ENCODE results near the gene MYBPHL. TPM values are rescaled to one million over a fixed set of nuclear protein-coding genes. Genes with fewer than 3 reads are reported as not detected.

Gene MYBPHL
- total RNA-seq, 1 donor: not detected

GRCh38 chr1:109273570-109274288 lies 33.1 kb downstream of the MYBPHL start:
- H3K4me2 ChIP-seq (ENCODE audit: insufficient read depth, low read length): no peak overlapping the region
- peak; percentile 79 for DNase-seq (ENCODE audit: insufficient read length, low spot score, missing footprints)
- H3K4me1 ChIP-seq (ENCODE audit: insufficient read depth, low read length): peaks cover 19% of the 10 kb centered on the region

GRCh38 chr1:109272831-109273547 lies 33.8 kb downstream of the MYBPHL start:
- DNase-seq (ENCODE audit: insufficient read length, low spot score, missing footprints): peak; percentile 80
- no peaks in the 10 kb centered on the region for H4K20me1 ChIP-seq (ENCODE audit: insufficient read depth, low read length)
- H3K9me3 ChIP-seq (ENCODE audit: low read depth, low read length): no peaks in the 10 kb centered on the region
- TF ChIP-seq CTCF (IDR thresholded peaks at IDR 0.05; ENCODE audit: extremely low read depth, low read depth, low read length): no peak
- H3K4me2 ChIP-seq (ENCODE audit: insufficient read depth, low read length): no peak overlapping the region
- H3K4me1 ChIP-seq (ENCODE audit: insufficient read depth, low read length): peaks cover 19% of the 10 kb centered on the region
- H3K27ac ChIP-seq (ENCODE audit: low read depth, low read length): no peak overlapping the region
- H3K4me3 ChIP-seq (ENCODE audit: insufficient read depth, low read length): no peak overlapping the region
- peaks cover 5% of the 10 kb centered on the region for H3K36me3 ChIP-seq (ENCODE audit: insufficient read depth, low read length)
- H2AFZ ChIP-seq (ENCODE audit: low read length): no peak overlapping the region
- H3K27me3 ChIP-seq (ENCODE audit: insufficient read depth, low read length): no peaks in the 10 kb centered on the region
- no peaks in the 10 kb centered on the region for H3K79me2 ChIP-seq (ENCODE audit: insufficient read depth, low read length)

More at GRCh38 chr1:109273570-109274288, 33.1 kb downstream of the MYBPHL start:
- no peak for TF ChIP-seq CTCF (IDR thresholded peaks at IDR 0.05; ENCODE audit: extremely low read depth, low read depth, low read length)
- no peaks in the 10 kb centered on the region for H3K27me3 ChIP-seq (ENCODE audit: insufficient read depth, low read length)
- H3K79me2 ChIP-seq (ENCODE audit: insufficient read depth, low read length): no peaks in the 10 kb centered on the region
- no peak overlapping the region for H2AFZ ChIP-seq (ENCODE audit: low read length)
- no peaks in the 10 kb centered on the region for H3K9me3 ChIP-seq (ENCODE audit: low read depth, low read length)
- peaks cover 13% of the 10 kb centered on the region for H3K36me3 ChIP-seq (ENCODE audit: insufficient read depth, low read length)
- no peaks in the 10 kb centered on the region for H4K20me1 ChIP-seq (ENCODE audit: insufficient read depth, low read length)
- no peak overlapping the region for H3K27ac ChIP-seq (ENCODE audit: low read depth, low read length)
- H3K4me3 ChIP-seq (ENCODE audit: insufficient read depth, low read length): no peak overlapping the region

GRCh38 chr1:109272021-109272799 lies 34.6 kb downstream of the MYBPHL start:
- Histone ChIP-seq H3K4me1 (ENCODE audit: insufficient read depth, low read length) (peaks cover 20% of the 10 kb centered on the region), H3K36me3 (ENCODE audit: insufficient read depth, low read length) (no peaks in the 10 kb centered on the region), H3K27ac (ENCODE audit: low read depth, low read length) (no peak overlapping the region), H3K4me2 (ENCODE audit: insufficient read depth, low read length) (no peak overlapping the region), H3K9me3 (ENCODE audit: low read depth, low read length) (no peaks in the 10 kb centered on the region), H2AFZ (ENCODE audit: low read length) (no peak overlapping the region), H3K27me3 (ENCODE audit: insufficient read depth, low read length) (no peaks in the 10 kb centered on the region), H4K20me1 (ENCODE audit: insufficient read depth, low read length) (no peaks in the 10 kb centered on the region), H3K79me2 (ENCODE audit: insufficient read depth, low read length) (no peaks in the 10 kb centered on the region), H3K4me3 (ENCODE audit: insufficient read depth, low read length) (no peak overlapping the region)
- peak; percentile 80 for DNase-seq (ENCODE audit: insufficient read length, low spot score, missing footprints)
- no peak for TF ChIP-seq CTCF (IDR thresholded peaks at IDR 0.05; ENCODE audit: extremely low read depth, low read depth, low read length)

Measured in osteoblast (primary cell).